Activated gamma-delta T cell treated with Interleukin-2 at 50 U/mL for 16 hours (primary cell): ENCODE data around the gene COPZ2.
"Not testable (repeated sequence)": the region's sequence is repeated elsewhere in the genome, so short reads cannot be mapped to it uniquely, and the experiment has no call there.

Experiments used
- DNase-seq: peaks from one replicate; pipeline ENCODE4 v3.0.0-alpha.2; 2020

The COPZ2 gene

GRCh38 chr17:48027322-48027981, 10.1 kb downstream of the COPZ2 start:
- DNase-seq: no peak

- peak; percentile 74 for DNase-seq
These were observed 10.9 kb downstream of the COPZ2 start for GRCh38 chr17:48026502-48027321.

- no peak for DNase-seq
These were observed 11.6 kb downstream of the COPZ2 start for GRCh38 chr17:48025904-48026501.

- peak; percentile 98 for DNase-seq
These were observed 12.3 kb downstream of the COPZ2 start for GRCh38 chr17:48025040-48025903.

- DNase-seq: peak; percentile 26
These were observed 13.2 kb downstream of the COPZ2 start for GRCh38 chr17:48024149-48025039.

GRCh38 chr17:48023400-48024148, 14.0 kb downstream of the COPZ2 start:
- DNase-seq: peak; percentile 16

- DNase-seq: no peak
These were observed 14.7 kb downstream of the COPZ2 start for GRCh38 chr17:48022901-48023300.

GRCh38 chr17:48021934-48022333, 15.7 kb downstream of the COPZ2 start:
- no peak for DNase-seq

GRCh38 chr17:48017817-48018158, 19.8 kb downstream of the COPZ2 start:
- DNase-seq: not testable (repeated sequence)

GRCh38 chr17:48016112-48016511, 21.5 kb downstream of the COPZ2 start:
- no peak for DNase-seq

GRCh38 chr17:48014595-48015111, 22.9 kb downstream of the COPZ2 start:
- no peak for DNase-seq

- no peak for DNase-seq
These were observed 23.6 kb downstream of the COPZ2 start for GRCh38 chr17:48013876-48014594.

GRCh38 chr17:48012654-48013053, 24.9 kb downstream of the COPZ2 start:
- DNase-seq: no peak

GRCh38 chr17:48012151-48012520, 25.5 kb downstream of the COPZ2 start:
- DNase-seq: peak; percentile 52

GRCh38 chr17:48011405-48012150, 26.0 kb downstream of the COPZ2 start:
- peak; percentile 16 for DNase-seq

GRCh38 chr17:48010193-48010592, 27.4 kb downstream of the COPZ2 start:
- DNase-seq: no peak

GRCh38 chr17:48006936-48007709, 30.5 kb downstream of the COPZ2 start:
- no peak for DNase-seq

GRCh38 chr17:48004983-48005382, 32.6 kb downstream of the COPZ2 start:
- no peak for DNase-seq
